IPS-18a (cell line): ENCODE results near the gene KARS1.

Source experiments
- H3K27ac ChIP-seq: one replicate; pipeline ENCODE4 v1.5.1; 2013; ENCODE audit warnings: low read length
- H3K27me3 ChIP-seq: one replicate; pipeline ENCODE4 v1.6.1; 2013; ENCODE audit warnings: mild to moderate bottlenecking, low read length; ENCODE audit not compliant: control insufficient read depth, insufficient read depth
- H3K36me3 ChIP-seq: one replicate; pipeline ENCODE4 v1.6.1; 2013; ENCODE audit warnings: low read depth, low read length; ENCODE audit not compliant: control insufficient read depth
- H3K4me1 ChIP-seq: one replicate; pipeline ENCODE4 v1.6.1; 2013; ENCODE audit warnings: low read depth, low read length; ENCODE audit not compliant: control insufficient read depth
- H3K4me3 ChIP-seq: one replicate; pipeline ENCODE4 v1.5.1; 2013; ENCODE audit warnings: low read length
- H3K9ac ChIP-seq: one replicate; pipeline ENCODE4 v1.6.1; 2013; ENCODE audit warnings: mild to moderate bottlenecking, low read length, moderate library complexity
- H3K9me3 ChIP-seq: one replicate; pipeline ENCODE4 v1.6.1; 2013; ENCODE audit warnings: low read depth, low read length; ENCODE audit not compliant: control insufficient read depth

The KARS1 gene

DNA sequence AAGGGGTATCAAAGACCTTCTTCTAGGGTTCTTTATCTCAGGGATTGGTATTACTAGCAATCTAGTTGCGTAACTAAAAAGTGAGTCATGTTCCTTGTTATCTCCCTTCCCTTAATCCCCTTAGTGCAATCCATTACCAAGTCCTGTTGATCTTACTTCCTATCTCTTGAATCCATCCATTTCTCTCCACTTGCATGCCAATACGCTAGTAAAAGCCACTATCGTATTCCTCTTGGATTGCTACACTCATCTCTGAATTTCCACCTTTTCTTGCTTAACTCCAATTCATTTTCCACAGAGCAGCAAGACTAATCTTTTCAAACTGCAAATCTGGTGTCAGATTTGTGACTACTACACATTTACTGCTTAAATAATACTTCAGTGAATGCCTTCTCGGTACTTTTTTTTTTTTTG is 22.5 kb downstream of the KARS1 start:
- H3K27me3 ChIP-seq, result no peaks in the 10 kb centered on the region
- no peak overlapping the region for H3K4me3 ChIP-seq
- no peaks in the 10 kb centered on the region for H3K9me3 ChIP-seq
- no peak overlapping the region for H3K9ac ChIP-seq
- peaks cover 56% of the 10 kb centered on the region for H3K36me3 ChIP-seq
- H3K4me1 ChIP-seq, result no peaks in the 10 kb centered on the region
- no peak overlapping the region for H3K27ac ChIP-seq

DNA sequence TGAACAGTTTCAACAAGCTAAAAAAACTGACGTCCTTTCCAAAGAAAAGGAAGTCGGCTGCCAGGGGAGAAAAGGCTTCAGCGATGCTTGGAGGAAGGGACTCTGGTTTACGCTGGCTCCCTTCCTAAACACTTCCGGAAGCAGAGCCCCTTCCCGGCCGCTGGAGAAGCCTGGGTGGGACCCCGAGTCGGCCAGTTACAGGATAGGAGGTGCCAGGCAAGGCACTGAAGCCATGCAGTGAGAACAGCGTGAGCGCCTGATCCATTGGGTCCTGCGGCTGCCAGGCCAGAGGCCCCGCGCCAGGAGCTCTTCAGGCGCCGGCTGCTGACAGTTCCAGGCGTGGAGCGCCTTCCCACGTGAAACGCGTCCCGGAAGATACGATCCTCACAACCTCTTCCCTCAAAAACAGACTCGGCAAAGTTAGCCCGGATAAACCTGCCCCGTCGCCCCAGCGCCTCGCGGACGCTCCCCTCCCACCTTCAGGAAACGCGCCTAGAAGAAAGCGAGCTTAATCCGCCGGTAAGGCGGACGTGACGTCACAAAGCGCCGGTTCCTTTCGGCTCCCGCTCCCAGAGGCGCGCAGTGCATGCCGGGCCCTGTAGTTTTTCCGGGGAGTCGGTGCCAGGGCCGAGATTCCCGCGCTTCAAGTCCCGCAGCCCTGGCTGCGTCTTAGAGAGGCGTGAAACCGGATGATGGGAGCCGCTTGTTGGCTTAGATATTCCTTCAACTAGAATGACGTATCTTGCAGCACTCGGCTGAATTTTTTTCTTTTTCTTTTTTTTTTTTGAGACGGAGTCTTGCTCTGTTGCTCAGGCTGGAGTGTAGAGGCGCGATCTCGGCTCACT is 24.5 kb downstream of the KARS1 start, which contains the start of gene ADAT1:
Gene ADAT1, minus strand, starts transcription at position 521 of the 845 bp plus-strand sequence. CDS start 2,482 bp downstream, outside the sequence.
- H3K36me3 ChIP-seq, result peaks cover 44% of the 10 kb centered on the region
- no peaks in the 10 kb centered on the region for H3K27me3 ChIP-seq
- peak within 1 kb of the TSS; percentile 91 for H3K9ac ChIP-seq
- peak within 1 kb of the TSS; percentile 76 for H3K27ac ChIP-seq
- H3K4me3 ChIP-seq, result peak within 1 kb of the TSS; percentile 85
- H3K9me3 ChIP-seq, result no peaks in the 10 kb centered on the region
- H3K4me1 ChIP-seq, result no peaks in the 10 kb centered on the region

DNA sequence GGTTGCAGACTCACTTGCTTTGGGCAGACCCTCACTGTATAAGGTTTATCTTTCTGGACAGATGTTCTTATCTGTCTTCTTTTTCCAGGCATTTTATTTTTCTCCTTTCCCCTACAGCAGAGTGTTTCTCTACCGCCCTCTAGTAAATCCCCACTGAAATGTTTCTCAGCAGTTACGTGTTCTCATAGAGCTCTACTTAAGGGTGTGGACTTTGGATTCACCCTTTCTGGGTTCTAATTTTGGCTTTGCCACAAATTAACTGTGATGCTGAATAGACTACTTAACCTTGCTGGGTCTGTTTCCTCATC is 26.3 kb downstream of the KARS1 start:
- H3K4me3 ChIP-seq, result no peak overlapping the region
- H3K9ac ChIP-seq, result no peak overlapping the region
- no peak overlapping the region for H3K27ac ChIP-seq
- H3K4me1 ChIP-seq, result no peaks in the 10 kb centered on the region
- H3K27me3 ChIP-seq, result no peaks in the 10 kb centered on the region
- peaks cover 38% of the 10 kb centered on the region for H3K36me3 ChIP-seq
- H3K9me3 ChIP-seq, result no peaks in the 10 kb centered on the region

DNA sequence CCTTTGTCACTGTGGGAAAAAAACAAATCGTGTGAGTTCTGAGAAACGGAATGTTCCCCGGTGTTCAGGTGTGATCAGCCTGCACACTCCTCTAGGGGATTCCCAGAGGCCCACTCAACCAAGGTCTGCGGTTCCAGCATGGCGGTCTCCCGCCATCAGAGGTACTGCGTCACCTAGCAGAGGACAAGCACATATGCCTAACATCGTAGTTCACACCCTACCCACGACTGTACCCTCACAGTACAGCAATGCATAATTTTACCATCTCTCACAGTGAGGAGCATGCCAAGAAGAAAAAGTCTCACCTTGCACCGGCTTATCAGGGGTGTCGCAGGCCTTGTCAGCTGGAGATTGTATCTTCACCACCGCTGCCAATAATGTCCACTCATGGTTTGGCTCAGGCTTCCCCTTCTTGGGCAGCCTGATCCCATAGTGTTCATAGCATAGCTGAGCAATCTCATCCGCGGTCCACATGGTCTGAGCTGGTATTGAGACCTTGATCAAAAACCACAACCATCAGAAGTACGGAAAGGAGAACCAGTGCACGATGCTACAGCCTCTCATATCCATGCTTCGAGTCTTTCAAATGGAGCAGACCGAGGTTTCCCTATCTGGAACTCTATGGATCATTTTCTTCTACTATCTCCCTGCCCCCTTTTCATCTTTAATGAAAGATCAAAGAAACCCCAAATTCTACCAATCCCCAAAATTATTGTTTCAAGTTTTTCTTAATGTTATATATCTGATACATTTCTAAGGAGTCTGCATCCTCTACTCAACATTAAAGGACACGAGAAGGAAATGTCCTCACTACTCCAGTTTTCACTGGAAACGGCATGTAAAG is 26.9 kb downstream of the KARS1 start:
- no peak overlapping the region for H3K27ac ChIP-seq
- H3K9me3 ChIP-seq, result no peaks in the 10 kb centered on the region
- H3K4me3 ChIP-seq, result no peak overlapping the region
- H3K9ac ChIP-seq, result no peak overlapping the region
- no peaks in the 10 kb centered on the region for H3K4me1 ChIP-seq
- no peaks in the 10 kb centered on the region for H3K27me3 ChIP-seq
- peaks cover 33% of the 10 kb centered on the region for H3K36me3 ChIP-seq

DNA sequence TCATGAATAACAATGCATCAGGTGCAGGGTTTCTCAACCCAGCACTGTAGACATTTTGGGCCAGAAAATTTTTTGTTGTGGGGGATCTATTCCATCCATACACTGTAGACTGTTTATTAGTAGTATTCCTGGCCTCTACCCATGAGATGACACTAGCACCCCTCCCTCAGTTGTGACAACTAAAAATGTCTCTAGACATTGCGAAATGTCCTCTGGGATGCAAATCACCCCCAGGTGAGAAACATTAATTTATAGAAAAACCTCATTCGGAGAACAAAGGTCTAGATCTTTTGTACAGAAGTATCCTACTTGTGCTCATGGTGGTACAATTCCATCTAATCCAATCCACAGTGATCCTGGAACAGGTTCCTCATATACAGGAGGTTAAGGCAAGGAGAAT is 28.7 kb downstream of the KARS1 start:
- Histone ChIP-seq H3K36me3 (peaks cover 34% of the 10 kb centered on the region), H3K9ac (no peak overlapping the region), H3K4me3 (no peak overlapping the region), H3K9me3 (no peaks in the 10 kb centered on the region), H3K4me1 (no peaks in the 10 kb centered on the region), H3K27me3 (no peaks in the 10 kb centered on the region), H3K27ac (no peak overlapping the region)

DNA sequence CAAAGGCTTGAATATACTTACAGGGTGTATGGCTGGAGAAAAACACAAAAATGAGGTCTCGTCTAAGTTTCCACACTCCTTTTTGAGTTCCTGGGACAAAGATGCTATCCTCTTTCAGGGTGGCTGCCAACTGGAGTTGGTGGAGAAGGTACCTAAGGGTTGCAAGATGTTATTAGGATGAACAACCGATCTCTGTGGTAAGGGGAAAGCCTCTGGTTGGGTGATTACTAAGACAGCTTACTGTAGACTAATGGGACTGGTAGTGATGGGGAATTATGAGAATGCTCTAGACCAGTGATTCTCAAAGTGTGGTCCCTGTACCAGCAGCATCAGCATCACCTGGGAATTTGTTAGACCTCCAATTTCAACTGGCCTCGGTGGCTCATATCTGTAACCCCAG is 30.3 kb downstream of the KARS1 start:
- Histone ChIP-seq H3K27me3 (no peaks in the 10 kb centered on the region), H3K4me3 (no peak overlapping the region), H3K9me3 (no peaks in the 10 kb centered on the region), H3K4me1 (no peaks in the 10 kb centered on the region), H3K36me3 (peaks cover 43% of the 10 kb centered on the region), H3K9ac (no peak overlapping the region), H3K27ac (no peak overlapping the region)

DNA sequence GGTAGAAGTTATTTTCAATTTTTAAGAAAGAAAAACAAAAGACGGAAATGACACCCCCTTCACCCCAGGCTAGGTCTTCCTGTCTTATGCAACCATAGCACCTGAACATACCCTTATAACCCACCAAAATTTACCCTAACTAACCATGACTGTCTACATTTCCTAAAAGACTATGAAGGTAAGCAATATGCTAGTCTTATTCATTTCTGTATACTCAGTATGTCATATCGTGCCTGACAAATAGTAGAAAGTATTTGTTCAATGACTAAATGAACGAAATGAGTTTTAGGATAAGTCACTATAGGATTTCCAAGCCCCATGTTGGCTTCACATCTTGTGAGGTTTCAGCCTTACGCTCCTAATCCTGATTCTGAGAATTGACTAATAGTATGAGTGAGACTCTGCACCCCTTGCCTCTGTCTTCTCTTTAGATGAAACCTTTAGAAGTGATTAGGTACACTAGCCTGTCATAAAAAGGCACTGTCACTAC is 30.9 kb downstream of the KARS1 start:
- H3K36me3 ChIP-seq, result peaks cover 43% of the 10 kb centered on the region
- no peaks in the 10 kb centered on the region for H3K27me3 ChIP-seq
- no peaks in the 10 kb centered on the region for H3K4me1 ChIP-seq
- H3K9me3 ChIP-seq, result no peaks in the 10 kb centered on the region
- no peak overlapping the region for H3K27ac ChIP-seq
- H3K9ac ChIP-seq, result no peak overlapping the region
- H3K4me3 ChIP-seq, result no peak overlapping the region

DNA sequence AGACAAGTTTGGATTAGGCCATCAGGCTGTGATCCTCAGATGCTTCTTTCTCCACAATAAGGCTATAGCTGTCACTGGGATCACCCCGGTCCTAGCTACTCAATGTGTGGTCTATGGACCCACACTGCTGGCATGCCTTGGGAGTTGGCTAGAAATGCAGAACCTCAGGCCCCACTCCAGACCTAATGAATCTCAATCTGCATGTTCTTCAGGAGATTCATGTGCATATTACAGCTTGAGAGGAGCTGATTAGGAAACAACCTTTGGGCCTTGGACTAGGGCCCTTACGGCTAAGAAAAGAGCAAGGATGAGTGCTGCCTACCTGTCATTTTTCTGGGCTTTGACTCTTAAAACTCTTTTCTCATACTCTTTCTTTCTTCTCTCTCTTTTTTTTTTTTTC is 31.8 kb downstream of the KARS1 start:
- no peaks in the 10 kb centered on the region for H3K9me3 ChIP-seq
- no peak overlapping the region for H3K4me3 ChIP-seq
- no peak overlapping the region for H3K27ac ChIP-seq
- no peak overlapping the region for H3K9ac ChIP-seq
- H3K4me1 ChIP-seq, result no peaks in the 10 kb centered on the region
- no peaks in the 10 kb centered on the region for H3K27me3 ChIP-seq
- peaks cover 47% of the 10 kb centered on the region for H3K36me3 ChIP-seq

DNA sequence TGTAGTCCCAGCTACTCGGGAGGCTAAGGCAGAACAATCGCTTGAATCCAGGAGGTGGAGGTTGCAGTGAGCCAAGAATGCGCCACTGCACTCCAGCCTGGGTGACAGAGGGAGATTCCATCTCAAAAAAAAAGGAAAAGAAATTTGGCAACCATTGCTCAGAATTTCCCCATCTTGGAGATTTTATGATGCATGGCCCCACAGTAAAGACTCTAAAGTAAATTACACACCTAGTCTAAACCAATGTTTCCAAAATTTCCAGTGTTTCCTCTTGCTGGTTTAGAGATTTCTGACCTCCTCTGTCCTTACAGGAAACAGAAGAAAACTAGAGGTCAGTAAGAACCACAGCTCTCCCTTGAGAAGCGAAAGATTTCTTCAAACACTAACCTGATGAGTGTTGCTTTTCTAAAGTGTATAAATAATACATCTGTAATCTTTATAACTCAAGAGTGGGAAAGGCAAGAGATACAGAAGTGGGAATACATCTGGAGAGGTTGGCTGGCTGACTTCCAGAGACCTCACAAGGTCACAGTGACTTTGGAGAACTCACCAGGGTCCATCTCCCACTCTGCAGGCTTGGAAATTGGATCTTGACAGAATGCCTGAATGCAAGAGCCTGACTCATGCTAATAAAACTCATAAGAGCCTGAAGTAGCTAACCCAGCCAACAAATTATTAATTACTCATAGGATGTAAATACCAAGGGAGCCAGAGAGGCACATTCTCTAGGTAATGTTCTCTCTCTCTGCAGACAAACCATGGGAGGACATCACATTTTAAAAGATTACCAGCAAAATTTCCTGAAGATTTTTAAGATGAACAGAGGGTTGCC is 33.2 kb downstream of the KARS1 start:
- H3K27me3 ChIP-seq, result no peaks in the 10 kb centered on the region
- H3K36me3 ChIP-seq, result peaks cover 46% of the 10 kb centered on the region
- H3K9me3 ChIP-seq, result no peaks in the 10 kb centered on the region
- H3K4me3 ChIP-seq, result no peak overlapping the region
- H3K4me1 ChIP-seq, result no peaks in the 10 kb centered on the region
- no peak overlapping the region for H3K27ac ChIP-seq
- no peak overlapping the region for H3K9ac ChIP-seq

DNA sequence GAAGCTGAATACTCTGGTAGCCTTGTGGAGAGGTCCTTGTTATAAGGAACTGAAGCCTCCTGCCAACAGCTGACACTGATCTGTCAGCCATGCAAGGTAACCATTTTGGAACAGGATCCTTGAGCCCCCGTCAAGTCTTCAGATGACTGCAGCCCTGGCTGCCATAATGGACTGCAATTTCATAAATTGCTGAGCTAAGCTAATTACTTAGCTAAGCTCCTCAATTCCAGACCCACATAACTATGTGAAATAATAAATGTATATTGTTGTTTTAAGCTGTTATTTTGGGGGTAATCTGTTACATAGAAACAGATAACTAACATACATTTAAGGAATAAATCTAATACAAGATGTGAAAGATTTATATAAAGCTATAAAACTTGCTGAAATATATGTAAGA is 41.0 kb downstream of the KARS1 start:
- H3K27me3 ChIP-seq, result no peaks in the 10 kb centered on the region
- H3K36me3 ChIP-seq, result peaks cover 61% of the 10 kb centered on the region
- H3K4me1 ChIP-seq, result no peaks in the 10 kb centered on the region
- peaks cover 5% of the 10 kb centered on the region for H3K9me3 ChIP-seq
- H3K4me3 ChIP-seq, result no peak overlapping the region
- H3K27ac ChIP-seq, result no peak overlapping the region
- no peak overlapping the region for H3K9ac ChIP-seq

DNA sequence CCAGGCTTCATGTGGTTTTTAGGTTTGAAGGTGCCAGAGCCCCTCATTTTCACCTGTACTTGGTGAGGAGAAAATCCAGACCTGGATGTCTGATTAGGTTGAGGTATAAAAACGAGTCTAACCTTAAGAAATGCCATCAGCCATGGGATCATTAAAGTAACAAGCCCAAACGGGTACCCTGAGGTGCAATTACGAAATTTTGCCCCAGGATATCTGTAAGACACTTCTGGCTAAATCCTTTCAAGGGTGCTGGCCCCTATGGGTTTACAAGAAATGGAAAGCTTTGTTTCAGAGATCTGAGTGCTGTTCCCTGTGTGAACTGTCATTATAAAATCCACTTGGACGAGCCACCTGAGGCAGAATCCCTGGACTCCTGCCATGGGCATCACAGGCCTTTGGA is 44.2 kb downstream of the KARS1 start:
- Histone ChIP-seq H3K4me3 (no peak overlapping the region), H3K9ac (no peak overlapping the region), H3K4me1 (no peaks in the 10 kb centered on the region), H3K36me3 (peaks cover 54% of the 10 kb centered on the region), H3K27me3 (no peaks in the 10 kb centered on the region), H3K27ac (no peak overlapping the region), H3K9me3 (peaks cover 5% of the 10 kb centered on the region)
